DMS79 treated with DMSO at 0.1 percent for 48 hours (cell line): ENCODE results near the gene AFMID.
A peak's percentile ranks its signal among the peaks of the same experiment; 100 is the strongest.
"Not testable (repeated sequence)": the region's sequence is repeated elsewhere in the genome, so short reads cannot be mapped to it uniquely, and the experiment has no call there.

Source experiments
- DNase-seq: peaks from one replicate; lab custom pipeline; 2025; lab: John Stamatoyannopoulos, UW

AFMID gene

GRCh38 chr17:78238823-78239488 lies 51.8 kb downstream of the AFMID start:
- DNase-seq = no peak

GRCh38 chr17:78239489-78239931 lies 52.3 kb downstream of the AFMID start:
- no peak for DNase-seq

- DNase-seq = no peak
These were observed 53.0 kb downstream of the AFMID start for GRCh38 chr17:78240012-78240655.

- DNase-seq = no peak
These were observed 53.7 kb downstream of the AFMID start for GRCh38 chr17:78240839-78241238.

GRCh38 chr17:78241277-78242023 lies 54.3 kb downstream of the AFMID start:
- DNase-seq = no peak

- no peak for DNase-seq
These were observed 55.0 kb downstream of the AFMID start for GRCh38 chr17:78242024-78242742.

GRCh38 chr17:78247304-78247703 lies 60.1 kb downstream of the AFMID start:
- DNase-seq = no peak

GRCh38 chr17:78248051-78248914 lies 61.1 kb downstream of the AFMID start:
- no peak for DNase-seq

- no peak for DNase-seq
These were observed 62.1 kb downstream of the AFMID start for GRCh38 chr17:78249074-78249817.

GRCh38 chr17:78249818-78250806 lies 63.0 kb downstream of the AFMID start:
- no peak for DNase-seq

GRCh38 chr17:78250891-78251772 lies 64.0 kb downstream of the AFMID start:
- peak; percentile 49 for DNase-seq

GRCh38 chr17:78251773-78252103 lies 64.6 kb downstream of the AFMID start:
- no peak for DNase-seq

GRCh38 chr17:78252111-78252634 lies 65.0 kb downstream of the AFMID start:
- no peak for DNase-seq

- no peak for DNase-seq
These were observed 65.8 kb downstream of the AFMID start for GRCh38 chr17:78252701-78253635.

- not testable (repeated sequence) for DNase-seq
These were observed 66.4 kb downstream of the AFMID start for GRCh38 chr17:78253636-78253945.

- DNase-seq = peak; percentile 61
These were observed 66.9 kb downstream of the AFMID start for GRCh38 chr17:78253946-78254672.
